IMR-90 (cell line): ENCODE results near the gene TNN. TPM values are rescaled to one million over a fixed set of nuclear protein-coding genes. Genes with fewer than 3 reads are reported as not detected.

Experiments used
- ATAC-seq: fragments of 200-7000 bp; cut with Tn5 transposase; 2 replicates; pipeline ENCODE4 v1.9.1; 2020; ENCODE audit warnings: low read depth, mild to moderate bottlenecking, moderate library complexity
- BruUV-seq: library from RNA; stranded (reverse); fragments of 400-500 nt; replicated peaks from 2 replicates; lab custom pipeline; 2021; lab: Mats Ljungman, UMichigan
- CTCF ChIA-PET: fragments of 300-600 bp; formaldehyde crosslinking; extraction: SDS; loops from one replicate; lab custom pipeline; 2021; ENCODE audit warnings: antibody characterized with exemption; lab: Yijun Ruan, JAX
- POLR2A ChIA-PET: fragments of 300-600 bp; sonication (Branson Sonifier 250); formaldehyde crosslinking; loops from one replicate; lab custom pipeline; 2022; ENCODE audit warnings: antibody characterized with exemption; ENCODE audit not compliant: unreplicated experiment; lab: Charles Lee
- DNase-seq: peaks from one replicate; pipeline ENCODE4 v3.0.0; 2013
- H2AFZ ChIP-seq: replicated peaks from 2 replicates; pipeline ENCODE3; 2013; ENCODE audit warnings: low read length, mild to moderate bottlenecking; ENCODE audit not compliant: poor library complexity
- H2AK5ac ChIP-seq: 2 replicates; pipeline ENCODE4 v1.6.1; 2013; ENCODE audit warnings: low read depth, low read length, inconsistent platforms
- H2AK9ac ChIP-seq: replicated peaks from 2 replicates; pipeline ENCODE3; 2013; ENCODE audit warnings: mild to moderate bottlenecking, low read depth, low read length, moderate library complexity; ENCODE audit not compliant: poor library complexity
- H2BK120ac ChIP-seq: 2 replicates; pipeline ENCODE4 v1.6.1; 2013; ENCODE audit warnings: low read depth, low read length, inconsistent platforms
- H2BK15ac ChIP-seq: 3 replicates; pipeline ENCODE4 v1.6.1; 2013; ENCODE audit warnings: low read depth, low read length, inconsistent platforms
- H2BK20ac ChIP-seq: 2 replicates; pipeline ENCODE4 v1.6.1; 2013; ENCODE audit warnings: low read depth, mild to moderate bottlenecking, inconsistent platforms, low read length, moderate library complexity
- H2BK5ac ChIP-seq: 2 replicates; pipeline ENCODE4 v1.6.1; 2013; ENCODE audit warnings: mild to moderate bottlenecking, low read depth, low read length, inconsistent platforms; ENCODE audit not compliant: poor library complexity, severe bottlenecking
- H3K14ac ChIP-seq: replicated peaks from 2 replicates; pipeline ENCODE4 v1.6.1; 2013; ENCODE audit warnings: low read depth, low read length, inconsistent platforms
- H3K18ac ChIP-seq: 2 replicates; pipeline ENCODE4 v1.6.1; 2013; ENCODE audit warnings: low read depth, low read length, control low read depth
- H3K23ac ChIP-seq: 2 replicates; pipeline ENCODE4 v1.6.1; 2013; ENCODE audit warnings: low read depth, low read length, inconsistent platforms
- H3K27ac ChIP-seq: 2 replicates; pipeline ENCODE4 v1.5.1; 2013; ENCODE audit warnings: mild to moderate bottlenecking, control low read depth, low read length; ENCODE audit not compliant: insufficient read depth
- H3K27me3 ChIP-seq: 2 replicates; pipeline ENCODE4 v1.6.1; 2013; ENCODE audit warnings: low read length; ENCODE audit not compliant: control insufficient read depth, insufficient read depth
- H3K36me3 ChIP-seq: 2 replicates; pipeline ENCODE4 v1.6.1; 2013; ENCODE audit warnings: low read length, mixed read lengths; ENCODE audit not compliant: control insufficient read depth, insufficient read depth
- H3K4ac ChIP-seq: 2 replicates; pipeline ENCODE4 v1.6.1; 2013; ENCODE audit warnings: low read depth, low read length, inconsistent platforms
- H3K4me1 ChIP-seq: 2 replicates; pipeline ENCODE4 v1.6.1; 2013; ENCODE audit warnings: low read length, mixed read lengths; ENCODE audit not compliant: control insufficient read depth, insufficient read depth
- H3K4me2 ChIP-seq: 2 replicates; pipeline ENCODE4 v1.6.1; 2013; ENCODE audit warnings: low read depth, mild to moderate bottlenecking, control low read depth, low read length, moderate library complexity
- H3K4me3 ChIP-seq: 2 replicates; pipeline ENCODE4 v1.5.1; 2013; ENCODE audit warnings: low read depth, mild to moderate bottlenecking, control low read depth, low read length, moderate library complexity; ENCODE audit not compliant: insufficient read depth
- H3K56ac ChIP-seq: 2 replicates; pipeline ENCODE4 v1.6.1; 2013; ENCODE audit warnings: low read length, inconsistent platforms; ENCODE audit not compliant: insufficient read depth; ENCODE audit errors: extremely low read depth
- H3K79me1 ChIP-seq, 2 experiments: 2 replicates each; pipeline ENCODE4 v1.6.1; 2013; ENCODE audit warnings: low read length in 2 of 2, inconsistent platforms in 1 of 2, low read depth in 1 of 2
- H3K9ac ChIP-seq: 2 replicates; pipeline ENCODE4 v1.6.1; 2013; ENCODE audit warnings: low read depth, low read length, control low read depth
- H3K9me1 ChIP-seq: 2 replicates; pipeline ENCODE4 v1.6.1; 2013; ENCODE audit warnings: low read length, inconsistent platforms; ENCODE audit not compliant: insufficient read depth
- H3K9me3 ChIP-seq: 2 replicates; pipeline ENCODE4 v1.6.1; 2013; ENCODE audit warnings: low read length; ENCODE audit not compliant: control insufficient read depth, insufficient read depth
- H4K20me1 ChIP-seq: 2 replicates; pipeline ENCODE4 v1.6.1; 2013; ENCODE audit warnings: low read length, inconsistent platforms; ENCODE audit not compliant: insufficient read depth
- H4K5ac ChIP-seq: 2 replicates; pipeline ENCODE4 v1.6.1; 2013; ENCODE audit warnings: mild to moderate bottlenecking, low read depth, low read length, control low read depth
- H4K8ac ChIP-seq, 2 experiments: 2 replicates each; pipeline ENCODE4 v1.6.1; 2013; ENCODE audit warnings: low read depth in 2 of 2, low read length in 2 of 2, control low read depth in 1 of 2, inconsistent platforms in 1 of 2
- H4K91ac ChIP-seq: 2 replicates; pipeline ENCODE4 v1.6.1; 2013; ENCODE audit warnings: low read depth, low read length, inconsistent platforms; ENCODE audit not compliant: insufficient read depth
- BHLHE40 ChIP-seq: fragments of 150-350 bp; IDR thresholded peaks from 2 replicates; pipeline ENCODE4 v1.6.1; 2016; ENCODE audit warnings: mild to moderate bottlenecking, low read depth, low read length
- CEBPB ChIP-seq: IDR thresholded peaks from 2 replicates; pipeline ENCODE4 v1.6.1; 2012; ENCODE audit warnings: low read depth, low read length, improper control_type of control experiment
- CHD1 ChIP-seq: IDR thresholded peaks from 2 replicates; pipeline ENCODE4 v1.6.1; 2012; ENCODE audit warnings: low read depth, low read length, improper control_type of control experiment
- CTCF ChIP-seq: conservative IDR thresholded peaks from 2 replicates; pipeline ENCODE4 v1.5.1; 2012; ENCODE audit warnings: mild to moderate bottlenecking, low read depth, low read length, improper control_type of control experiment
- ELK1 ChIP-seq: fragments of 150-350 bp; IDR thresholded peaks from 2 replicates; pipeline ENCODE4 v1.6.1; 2016; ENCODE audit warnings: low read depth, mild to moderate bottlenecking, low read length, moderate library complexity, borderline replicate concordance
- FOS ChIP-seq: fragments of 150-350 bp; IDR thresholded peaks from 2 replicates; pipeline ENCODE4 v1.6.1; 2016; ENCODE audit warnings: low read depth, low read length
- MAFK ChIP-seq: IDR thresholded peaks from 2 replicates; pipeline ENCODE4 v1.6.1; 2012; ENCODE audit warnings: low read depth, low read length, improper control_type of control experiment
- MAZ ChIP-seq: IDR thresholded peaks from 2 replicates; pipeline ENCODE4 v1.6.1; 2012; ENCODE audit warnings: low read depth, mild to moderate bottlenecking, low read length, improper control_type of control experiment, moderate library complexity, borderline replicate concordance
- MXI1 ChIP-seq: IDR thresholded peaks from 2 replicates; pipeline ENCODE4 v1.6.1; 2012; ENCODE audit warnings: low read depth, mild to moderate bottlenecking, low read length, moderate library complexity, borderline replicate concordance
- NFE2L2 ChIP-seq: fragments of 150-350 bp; IDR thresholded peaks from 2 replicates; pipeline ENCODE4 v1.6.1; 2016; ENCODE audit warnings: low read depth, mild to moderate bottlenecking, low read length
- POLR2A ChIP-seq: IDR thresholded peaks from 2 replicates; pipeline ENCODE4 v1.6.1; 2012; ENCODE audit warnings: mild to moderate bottlenecking, low read depth, low read length
- RAD21 ChIP-seq: IDR thresholded peaks from 2 replicates; pipeline ENCODE4 v1.6.1; 2012; ENCODE audit warnings: low read length, improper control_type of control experiment
- RCOR1 ChIP-seq: IDR thresholded peaks from 2 replicates; pipeline ENCODE4 v1.6.1; 2012; ENCODE audit warnings: mild to moderate bottlenecking, low read length, improper control_type of control experiment; ENCODE audit not compliant: insufficient replicate concordance
- RFX5 ChIP-seq: IDR thresholded peaks from 2 replicates; pipeline ENCODE4 v1.8.0; 2012; ENCODE audit warnings: low read depth, mild to moderate bottlenecking, low read length, moderate library complexity
- SMC3 ChIP-seq: fragments of 150-350 bp; IDR thresholded peaks from 2 replicates; pipeline ENCODE4 v1.6.1; 2016; ENCODE audit warnings: low read depth, mild to moderate bottlenecking, antibody characterized with exemption, low read length, moderate library complexity
- USF2 ChIP-seq: fragments of 150-350 bp; IDR thresholded peaks from 2 replicates; pipeline ENCODE4 v1.6.1; 2017; ENCODE audit warnings: mild to moderate bottlenecking, antibody characterized with exemption, low read length, low read depth
- WGBS, 2 experiments: methylation state at CpG; one replicate each; pipeline versions ENCODE4 v1.1.5 to v1.1.7; 2013; ENCODE audit warnings: missing lambda C conversion rate in 2 of 2; ENCODE audit not compliant: insufficient read length in 1 of 2; ENCODE audit errors: extremely low coverage in 2 of 2; 5-methylcytosine and 5-hydroxymethylcytosine counted together
- dilution Hi-C: fragments of 300-500 bp; cut with HindIII; formaldehyde crosslinking; loops from one replicate; pipeline ENCODE4 v1.14.3; 2018; ENCODE audit warnings: low sequenced_read_pairs; ENCODE audit not compliant: unreplicated experiment
- in situ Hi-C: fragments of 300-500 bp; cut with MboI; formaldehyde crosslinking; loops from 3 replicates; pipeline ENCODE4 v1.14.3; 2019; ENCODE audit warnings: low sequenced_read_pairs, inconsistent platforms, mixed read lengths
- intact Hi-C: fragments of 100-400 bp; cut with micrococcal nuclease; formaldehyde crosslinking; loops from 2 replicates; pipeline ENCODE4 v1.10.0; 2022
- polyA plus RNA-seq, 3 experiments: library from polyadenylated mRNA; depleted of rRNA; stranded (reverse); fragments of >200 nt; gene quantifications; 2 replicates each; pipeline ENCODE4 v1.2.3, GENCODE V29; 2012; ENCODE audit warnings: low replicate concordance in 1 of 3
- total RNA-seq: library from RNA; depleted of rRNA; stranded (reverse); fragments of >200 nt; gene quantifications from 2 replicates; pipeline ENCODE4 v1.2.3, GENCODE V29; 2012

The TNN gene
- total and polyA plus RNA-seq, 2 of the 4 experiments (the other 2 are of a cell fraction), result not detected

- no peak for ATAC-seq
- no peak overlapping the region for H2BK20ac ChIP-seq
- no peak overlapping the region for H2BK120ac ChIP-seq
- no peak overlapping the region for H3K4ac ChIP-seq
- BruUV-seq, result no TSS peak
- H3K27me3 ChIP-seq, result peaks cover 5% of the 10 kb centered on the region; the same call in 1 of the 2 replicates
- H3K9ac ChIP-seq, result no peak overlapping the region
- no peak overlapping the region for H3K27ac ChIP-seq
- no peak overlapping the region for H3K23ac ChIP-seq
- no peak overlapping the region for H4K91ac ChIP-seq
- H3K4me3 ChIP-seq, result no peak overlapping the region
- CTCF ChIA-PET, result interaction anchor here (1.4 to 2.0 kb wide), 4 partner anchors 8 to 118 kb away, joined by 5 to 18 read pairs (median 6); no protein-coding TSS in a partner anchor
- no peak overlapping the region for H3K56ac ChIP-seq
- H3K4me1 ChIP-seq, result no peaks in the 10 kb centered on the region
- POLR2A ChIA-PET, result no interaction called here
- in situ Hi-C loops, result loop anchor here (10.0 kb wide), 1 partner anchor 373 kb away; no protein-coding TSS in a partner anchor
- no peak overlapping the region for H2BK15ac ChIP-seq
- no peak overlapping the region for H2AFZ ChIP-seq
- H3K36me3 ChIP-seq, result no peaks in the 10 kb centered on the region
- no peaks in the 10 kb centered on the region for H3K9me3 ChIP-seq
- H3K14ac ChIP-seq, result no peak overlapping the region
- no peak overlapping the region for H3K4me2 ChIP-seq
- H4K20me1 ChIP-seq, result no peaks in the 10 kb centered on the region
- no peak overlapping the region for H2AK9ac ChIP-seq
- TF ChIP-seq RCOR1 (no peak), MAZ (no peak), POLR2A (no peak), USF2 (no peak), BHLHE40 (no peak), ELK1 (no peak), NFE2L2 (no peak), FOS (no peak), MXI1 (no peak), MAFK (no peak), CTCF (no peak), SMC3 (no peak), RAD21 (no peak), CEBPB (no peak), RFX5 (no peak), CHD1 (no peak)
- H2AK5ac ChIP-seq, result no peak overlapping the region
- dilution Hi-C loops, result no loop called here
- H3K9me1 ChIP-seq, result no peaks in the 10 kb centered on the region
- H3K18ac ChIP-seq, result no peak overlapping the region
- no peak overlapping the region for H4K8ac ChIP-seq
- no peak overlapping the region for H4K5ac ChIP-seq
- H2BK5ac ChIP-seq, result no peak overlapping the region
- WGBS, 2 experiments, result no CpG with 5 or more reads among the region's 5 CpGs
- intact Hi-C loops, result no loop called here
- H3K79me1 ChIP-seq, result no peaks in the 10 kb centered on the region
- DNase-seq, result no peak
Observed at GRCh38 chr1:175147569-175147968, 79.9 kb downstream of the TNN start.
